Measurements from ENCODE around the gene DOCK7. TPM values are rescaled to one million over a fixed set of nuclear protein-coding genes. Genes with fewer than 3 reads are reported as not detected.

Gene DOCK7
- total RNA-seq, 3 donors from 2014 or later: 35.7 to 60.7 (median 49.2) TPM

GRCh38 chr1:62439652-62440371, 248.4 kb downstream of the DOCK7 start:
- no peak for DNase-seq (ENCODE audit: low spot score in 2 of 2)
- Histone ChIP-seq H3K36me3 (peaks cover 8% of the 10 kb centered on the region), H3K27ac (no peak overlapping the region), H3K27me3 (no peaks in the 10 kb centered on the region), H3K4me1 (peaks cover 0 to 8% of the 10 kb centered on the region in 2 donors), H3K9me3 (no peaks in the 10 kb centered on the region), H3K4me3 (no peak overlapping the region)
- TF ChIP-seq POLR2AphosphoS5 (IDR thresholded peaks at IDR 0.05): no peak
- TF ChIP-seq POLR2A (IDR thresholded peaks at IDR 0.05): no peak
- no peak for TF ChIP-seq CTCF (IDR thresholded peaks at IDR 0.05)
- intact Hi-C loops (cut with DNase I; ENCODE audit: low total_unique reads): no loop called here

- intact Hi-C loops (cut with DNase I; ENCODE audit: low total_unique reads): no loop called here
- TF ChIP-seq CTCF (IDR thresholded peaks at IDR 0.05): no peak
- TF ChIP-seq POLR2A (IDR thresholded peaks at IDR 0.05): no peak
- no peak for TF ChIP-seq POLR2AphosphoS5 (IDR thresholded peaks at IDR 0.05)
- no peak for DNase-seq (ENCODE audit: low spot score in 2 of 2)
- Histone ChIP-seq H3K9me3 (no peaks in the 10 kb centered on the region), H3K36me3 (peaks cover 8% of the 10 kb centered on the region), H3K4me1 (peaks cover 0 to 8% of the 10 kb centered on the region in 2 donors), H3K4me3 (peak overlapping the region; percentile 91 to 97 (median 93)), H3K27ac (peak overlapping the region; percentile 99), H3K27me3 (no peaks in the 10 kb centered on the region)
These were observed 250.0 kb downstream of the DOCK7 start for GRCh38 chr1:62438163-62438562.

- H3K9me3 ChIP-seq: no peaks in the 10 kb centered on the region
- peak overlapping the region; percentile 91 to 97 (median 93) for H3K4me3 ChIP-seq
- peaks cover 8% of the 10 kb centered on the region for H3K36me3 ChIP-seq
- DNase-seq (ENCODE audit: low spot score in 2 of 2): peak in 1 of 2 donors; percentile 51
- TF ChIP-seq CTCF (IDR thresholded peaks at IDR 0.05) (no peak), POLR2A (IDR thresholded peaks at IDR 0.05) (no peak), POLR2AphosphoS5 (IDR thresholded peaks at IDR 0.05) (no peak)
- H3K4me1 ChIP-seq: peaks cover 0 to 8% of the 10 kb centered on the region in 2 donors
- intact Hi-C loops (cut with DNase I; ENCODE audit: low total_unique reads): no loop called here
- peak overlapping the region; percentile 99 for H3K27ac ChIP-seq
- H3K27me3 ChIP-seq: no peaks in the 10 kb centered on the region
These were observed 250.8 kb downstream of the DOCK7 start for GRCh38 chr1:62437273-62437940.

- Histone ChIP-seq H3K4me1 (peaks cover 0 to 8% of the 10 kb centered on the region in 2 donors), H3K27me3 (no peaks in the 10 kb centered on the region), H3K9me3 (no peaks in the 10 kb centered on the region), H3K36me3 (peaks cover 2% of the 10 kb centered on the region), H3K4me3 (peak within 1 kb of the TSS; percentile 91 to 97 (median 93)), H3K27ac (peak within 1 kb of the TSS; percentile 99)
- DNase-seq (ENCODE audit: low spot score in 2 of 2): peak; percentile 98 to 99
- TF ChIP-seq POLR2A (IDR thresholded peaks at IDR 0.05): no peak
- TF ChIP-seq CTCF (IDR thresholded peaks at IDR 0.05): peak in 2 of 3 donors; percentile 15 to 17
- TF ChIP-seq POLR2AphosphoS5 (IDR thresholded peaks at IDR 0.05): peak in 2 of 3 donors; percentile 10 to 80
- intact Hi-C loops (cut with DNase I; ENCODE audit: low total_unique reads): no loop called here
These were observed 251.5 kb downstream of the DOCK7 start, which contains the start of gene USP1 for GRCh38 chr1:62436466-62437272. Gene USP1, plus strand, starts transcription at chr1:62437049. Its CDS starts 2,819 bp downstream, at chr1:62439868.

Data from breast epithelium (tissue), 4 donors.